Hepatocyte (in vitro differentiated cells): Measurements from ENCODE around the gene ELK3.

Experiments used
- CTCF ChIP-seq: fragments of 200-600 bp; sonication (generic); IDR thresholded peaks from 2 replicates; pipeline ENCODE4 v1.5.1; 2016; ENCODE audit warnings: antibody characterized with exemption, mild to moderate bottlenecking; ENCODE audit not compliant: poor library complexity
- EZH2 ChIP-seq: fragments of 200-600 bp; sonication (generic); IDR thresholded peaks from 2 replicates; pipeline ENCODE4 v1.6.1; 2016; ENCODE audit warnings: antibody characterized with exemption, mild to moderate bottlenecking, borderline replicate concordance

GRCh38 chr12:96293093-96293492 lies 98.9 kb downstream of the ELK3 start:
- TF ChIP-seq CTCF (no peak), EZH2 (no peak)
